ENCODE data around the gene DYNLT2.

Gene DYNLT2

GRCh38 chr6:169692516-169692915 is 58.9 kb downstream of the DYNLT2 start:
- DNase-seq = no peak

GRCh38 chr6:169691260-169691659 is 60.1 kb downstream of the DYNLT2 start:
- DNase-seq = no peak
